Activated CD4-positive, alpha-beta T cell treated with anti-CD3 and anti-CD28 coated beads for 24 hours (primary cell): Measurements from ENCODE around the gene SLC1A2.

Experiments
- DNase-seq, 2 donors: peaks; one replicate each; pipeline ENCODE4 v3.0.0-alpha.2; 2020; ENCODE audit warnings: low read depth in 2 of 2

The SLC1A2 gene

DNA sequence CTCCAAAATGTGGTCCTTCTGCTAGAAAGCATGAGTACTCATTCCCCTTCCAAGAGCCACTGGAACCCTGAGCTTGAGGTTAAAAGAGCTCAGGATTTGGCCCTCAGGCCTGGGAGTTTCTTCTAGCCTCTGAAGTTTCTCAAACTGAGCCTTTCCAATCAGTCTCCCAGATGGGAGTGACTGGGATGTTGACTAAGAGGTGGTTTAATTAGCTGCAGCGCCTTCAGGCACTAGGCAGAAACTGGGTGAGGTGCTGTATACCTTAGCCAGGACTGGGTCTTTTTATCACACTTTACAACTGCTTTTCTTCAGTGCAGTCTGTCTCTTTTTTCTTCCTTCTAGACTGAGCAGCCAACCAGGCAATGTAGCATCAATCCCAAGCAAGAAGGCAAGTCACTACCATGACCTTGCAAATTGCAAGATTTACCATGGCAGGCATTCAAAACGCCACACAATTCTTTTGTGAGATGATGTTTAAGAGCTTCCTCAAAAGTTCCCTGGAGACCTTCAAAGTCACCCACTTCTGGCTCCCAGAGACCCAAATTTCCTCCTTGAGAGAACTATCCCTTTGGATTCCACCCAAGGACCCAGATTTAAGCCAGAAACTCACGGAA, 93.0 kb downstream of the SLC1A2 start:
- no peak for DNase-seq

DNA sequence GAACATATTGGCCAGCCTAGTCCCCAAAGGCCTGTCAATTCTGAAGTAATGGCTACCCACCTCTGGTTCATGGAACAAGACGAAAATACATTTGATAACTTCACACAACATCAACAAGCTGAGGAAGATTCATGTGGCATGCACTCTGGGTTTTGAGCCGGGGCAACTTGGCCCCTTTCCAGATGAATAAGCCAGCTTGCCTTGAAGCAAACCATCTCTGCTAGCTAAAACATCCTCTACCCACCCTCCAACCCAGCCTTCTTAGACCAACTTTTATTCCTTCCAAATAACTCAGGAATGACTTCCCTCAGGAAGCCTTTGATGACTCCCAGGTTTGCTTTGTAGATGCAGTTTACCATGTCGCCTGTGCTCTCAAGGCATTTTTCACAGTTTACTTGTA, 94.4 kb downstream of the SLC1A2 start:
- DNase-seq = no peak

DNA sequence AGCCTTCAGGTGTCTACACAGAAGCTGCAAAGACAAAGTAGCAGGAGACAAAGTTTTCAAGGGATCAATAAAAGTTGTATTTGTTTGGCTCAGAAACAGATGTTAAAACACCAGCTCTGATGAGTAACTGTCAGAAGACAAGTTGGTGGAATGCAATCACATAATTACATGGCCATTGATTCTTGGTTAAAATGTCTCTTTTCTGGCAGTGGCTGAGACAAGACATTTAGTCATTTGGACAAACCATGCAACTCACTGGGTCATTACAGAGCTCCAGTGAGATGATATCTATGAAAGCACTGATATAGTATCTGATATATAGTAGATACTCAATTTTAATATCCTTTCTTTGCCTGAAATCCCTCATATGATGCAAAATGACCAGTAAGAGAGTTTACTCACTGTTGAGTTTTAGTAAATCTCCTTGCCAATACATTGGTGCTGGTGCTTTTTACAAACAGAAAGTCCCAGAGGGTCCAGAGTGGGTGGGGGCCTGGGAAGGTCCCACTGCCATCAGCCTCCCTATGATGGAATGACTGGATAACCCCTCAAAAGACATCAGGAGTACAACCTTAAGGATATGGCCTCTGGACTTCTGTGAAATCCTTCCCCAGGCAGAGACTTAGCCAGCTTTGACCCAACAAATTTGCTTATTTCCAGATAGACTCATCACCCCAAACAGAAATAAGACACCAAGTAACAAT, 95.0 kb downstream of the SLC1A2 start:
- DNase-seq = no peak

GRCh38 chr11:35323076-35323868, 96.1 kb downstream of the SLC1A2 start:
- no peak for DNase-seq

DNA sequence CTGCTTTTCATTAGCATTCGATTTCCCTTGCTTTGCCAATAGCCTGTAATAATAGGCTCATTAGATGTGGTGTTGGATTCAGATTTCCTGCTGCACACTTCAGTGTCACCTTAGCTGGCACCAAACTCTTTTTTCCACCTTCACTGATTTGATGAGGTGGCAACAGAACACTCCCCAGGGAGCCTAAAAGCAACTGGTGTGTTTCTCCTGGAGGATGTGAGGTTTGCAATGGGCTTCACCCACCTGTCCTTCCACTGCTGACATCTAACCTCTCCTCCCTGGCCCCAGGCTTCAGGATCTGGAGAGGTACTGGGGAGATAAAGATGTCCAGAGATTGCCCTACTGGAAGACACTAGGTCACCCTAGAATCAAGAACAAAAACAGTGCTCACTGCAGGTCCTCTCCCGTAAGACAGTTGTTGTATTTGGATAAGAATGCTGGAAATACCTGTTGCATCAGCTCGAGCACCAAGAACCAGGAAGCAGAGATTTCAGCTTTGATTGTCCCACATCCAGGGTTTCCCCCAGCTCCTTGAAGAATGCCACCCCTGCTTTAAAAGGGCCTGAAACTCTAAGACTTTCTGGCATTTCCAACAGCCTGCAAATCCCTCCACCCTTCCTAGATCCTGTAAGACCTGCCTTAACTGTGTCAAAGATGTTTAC, 96.9 kb downstream of the SLC1A2 start:
- DNase-seq = no peak

DNA sequence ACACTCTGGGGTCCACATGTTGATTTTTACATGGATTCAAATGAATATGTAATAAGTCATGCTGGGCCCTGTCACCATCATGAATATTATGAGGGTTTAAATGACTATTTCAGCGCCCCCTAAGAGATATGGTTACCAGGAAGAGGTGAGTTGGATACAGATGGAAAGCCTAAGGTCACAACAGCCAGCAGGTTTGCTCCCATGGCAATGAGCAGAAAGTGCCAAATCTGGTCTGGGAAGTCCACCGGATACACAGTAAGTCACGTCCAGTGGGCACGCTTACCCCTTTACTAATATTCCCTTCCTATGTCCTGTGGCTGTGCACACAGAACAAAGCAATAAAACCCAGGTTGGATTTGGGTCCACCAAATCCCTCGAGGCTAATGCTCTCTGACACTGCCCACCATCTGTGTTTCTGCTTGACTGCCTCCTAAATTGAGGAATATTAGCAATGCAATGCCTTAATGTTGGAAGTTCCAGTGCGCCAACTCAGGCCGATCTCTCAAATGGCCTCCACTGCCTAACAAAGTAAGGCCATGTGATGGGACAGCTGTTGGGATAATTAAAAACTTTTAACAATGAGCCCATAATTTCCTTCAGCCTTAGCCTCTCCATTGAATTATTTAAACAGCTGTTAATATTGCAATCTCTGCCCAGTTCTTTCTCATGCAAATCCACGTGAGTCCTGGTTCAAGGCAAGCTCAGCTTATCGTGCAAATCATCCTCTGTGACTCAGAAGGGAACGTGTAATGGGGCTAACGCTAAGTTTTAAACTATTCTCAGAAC, 97.6 kb downstream of the SLC1A2 start:
- DNase-seq = no peak

- DNase-seq = no peak
Measured at GRCh38 chr11:35321111-35321510, 98.2 kb downstream of the SLC1A2 start.

- no peak for DNase-seq
Measured at GRCh38 chr11:35318977-35319925, 100.1 kb downstream of the SLC1A2 start.

DNA sequence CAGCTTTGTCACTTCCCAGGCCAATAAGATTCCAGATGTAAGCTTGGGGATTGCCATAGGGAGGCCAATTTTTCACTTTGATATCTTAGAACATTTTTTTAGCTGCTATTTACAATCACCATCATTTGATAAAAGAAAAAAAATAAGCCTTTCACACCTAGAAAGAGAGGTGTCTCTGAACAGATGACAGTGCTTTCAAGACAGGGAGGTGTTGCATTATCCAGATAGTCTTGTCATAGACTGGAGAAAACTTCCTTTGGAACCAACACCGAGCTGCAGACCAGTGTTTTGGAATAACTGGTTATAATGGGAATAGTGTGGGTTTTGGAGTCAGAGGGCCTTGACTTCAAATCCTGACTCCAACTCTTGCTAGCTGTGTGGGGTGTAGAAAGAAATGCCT, 101.0 kb downstream of the SLC1A2 start:
- DNase-seq = no peak

DNA sequence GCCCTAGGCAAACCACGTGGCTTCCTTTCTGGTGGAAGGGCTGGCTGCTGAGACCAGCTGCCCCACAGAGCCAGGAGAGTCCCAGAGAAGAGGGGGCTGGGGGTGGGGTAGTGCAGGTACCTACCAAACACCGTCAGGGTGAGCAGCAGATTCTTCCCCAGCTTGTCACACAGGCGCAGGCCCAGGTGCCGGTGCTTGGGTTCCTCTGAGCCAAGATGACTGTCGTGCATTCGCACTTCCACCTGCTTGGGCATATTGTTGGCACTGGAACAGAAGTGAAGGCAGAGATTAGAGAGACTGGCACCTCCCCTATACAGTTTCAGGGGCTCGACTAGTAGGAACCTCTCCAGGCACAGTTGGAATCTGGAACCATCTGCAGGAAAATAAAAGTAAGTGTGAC, 102.1 kb downstream of the SLC1A2 start:
- DNase-seq = no peak

GRCh38 chr11:35316161-35316560, 103.2 kb downstream of the SLC1A2 start:
- DNase-seq = no peak

GRCh38 chr11:35313760-35314153, 105.6 kb downstream of the SLC1A2 start:
- DNase-seq = no peak

DNA sequence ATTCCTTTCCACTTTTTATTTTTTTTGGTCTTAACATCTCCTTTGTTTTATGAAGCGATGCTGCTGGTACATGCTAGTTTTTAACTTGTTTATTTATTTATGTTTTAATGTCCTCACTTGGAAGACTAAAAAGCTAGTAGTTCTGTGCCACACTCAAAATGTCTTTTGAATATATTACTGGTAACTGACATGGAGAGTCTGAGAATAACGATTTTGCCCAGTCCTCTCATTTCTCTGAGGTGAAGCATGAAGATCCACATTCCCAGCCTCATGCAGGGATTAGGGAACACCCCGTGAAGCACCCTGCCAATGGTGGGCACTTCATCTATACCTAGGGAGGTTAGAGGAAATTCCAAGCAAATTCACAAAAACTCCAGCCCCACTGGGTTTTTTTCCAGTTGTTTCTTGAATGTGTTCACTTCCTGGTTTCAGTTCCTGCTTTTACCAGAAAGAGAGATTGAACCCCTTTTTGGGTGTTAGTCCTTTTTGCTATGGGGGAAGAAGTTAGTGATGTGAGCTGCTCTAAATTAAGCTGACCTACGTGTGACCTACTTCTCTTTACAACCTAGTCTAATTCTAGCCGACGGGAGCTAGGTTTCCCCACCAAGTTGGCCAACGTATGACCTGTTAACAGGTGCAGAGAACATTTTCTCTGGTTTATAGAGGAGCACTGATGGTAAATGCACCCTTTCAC, 106.1 kb downstream of the SLC1A2 start:
- DNase-seq = no peak

DNA sequence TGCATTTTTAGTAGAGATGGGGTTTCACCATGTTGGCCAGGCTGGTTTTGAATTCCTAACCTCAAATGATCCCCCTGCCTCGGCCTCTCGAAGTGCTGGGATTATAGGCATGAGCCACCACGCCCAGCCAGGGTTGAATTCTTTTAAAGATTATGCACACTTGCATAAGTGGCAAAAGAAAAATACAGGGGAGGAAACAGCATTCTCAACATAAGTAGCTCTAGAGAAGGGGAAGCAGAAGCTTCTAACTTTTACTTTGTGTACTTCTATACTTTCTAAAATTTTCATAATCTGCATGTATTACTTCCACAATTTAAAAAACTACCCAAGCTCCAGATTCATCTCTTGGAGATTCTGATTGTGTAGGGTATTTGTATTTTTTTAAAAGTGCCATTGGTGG, 108.0 kb downstream of the SLC1A2 start:
- no peak for DNase-seq

- DNase-seq = no peak
Measured at GRCh38 chr11:35308157-35308556, 111.2 kb downstream of the SLC1A2 start.

- no peak for DNase-seq
Measured at GRCh38 chr11:35307221-35307621, 112.1 kb downstream of the SLC1A2 start.

DNA sequence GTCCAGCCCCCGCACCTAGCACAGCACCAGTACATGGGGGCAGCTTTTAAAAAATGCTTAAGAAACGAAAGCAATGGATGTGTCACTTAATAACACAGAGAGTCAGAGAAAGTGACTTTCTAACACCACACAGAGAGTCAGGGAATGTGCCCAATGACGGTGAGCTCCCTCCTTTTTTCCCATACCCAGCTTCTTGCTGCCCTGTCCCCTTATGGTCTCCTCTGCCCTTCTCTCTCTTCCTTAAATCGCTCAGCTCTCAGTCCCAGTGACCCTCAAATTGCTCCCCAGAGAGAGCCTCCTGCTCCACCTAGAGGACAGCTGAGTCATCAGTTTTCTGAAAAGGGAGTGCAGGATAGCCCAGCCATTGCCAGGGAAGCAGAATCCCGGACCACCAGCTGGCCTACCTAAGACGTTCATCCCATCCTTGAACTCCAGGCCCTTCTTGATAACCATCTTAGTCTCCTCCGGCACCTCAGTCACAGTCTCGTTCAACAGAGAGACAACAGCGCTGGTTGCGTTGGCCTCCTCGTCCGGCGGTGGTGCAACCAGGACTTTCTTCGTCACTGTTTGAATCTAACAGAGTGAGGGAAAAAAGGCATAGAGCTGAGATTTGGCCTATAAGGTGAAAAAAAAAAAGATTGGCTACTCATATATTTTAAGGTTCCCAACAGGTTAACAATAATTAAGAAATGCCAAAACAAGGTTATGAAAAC, 113.5 kb downstream of the SLC1A2 start:
- DNase-seq = peak in 1 of 2 donors; percentile 8

- DNase-seq = no peak
Measured at GRCh38 chr11:35304900-35305460, 114.4 kb downstream of the SLC1A2 start.

GRCh38 chr11:35304386-35304775, 115.0 kb downstream of the SLC1A2 start:
- DNase-seq = no peak
